ENCODE measurements around the gene COX14. TPM values are rescaled to one million over a fixed set of nuclear protein-coding genes. Genes with fewer than 3 reads are reported as not detected.

The COX14 gene
- total and polyA plus RNA-seq, 10 of the 15 experiments (the other 5 are each of a cell fraction or from before 2014, with no cell fraction given), result 44.6 to 361 (median 120) TPM

- TF ChIP-seq ZBTB11 (CRISPR knock-in tag; IDR thresholded peaks at IDR 0.05) (no peak), SREBF1 (IDR thresholded peaks at IDR 0.05; ENCODE audit: low read length) (no peak), IRF5 (IDR thresholded peaks at IDR 0.05; ENCODE audit: borderline replicate concordance) (no peak), ZBTB4 (CRISPR knock-in tag; IDR thresholded peaks at IDR 0.05) (no peak), MLLT1 (IDR thresholded peaks at IDR 0.05) (no peak), YBX1 (IDR thresholded peaks at IDR 0.05) (no peak), ZBTB33 (IDR thresholded peaks at IDR 0.05) (no peak), JUNB (IDR thresholded peaks at IDR 0.05) (0 out of 2 replicates have a peak, but pooled peaks have one; percentile 32), ZNF384 (IDR thresholded peaks at IDR 0.05; ENCODE audit: borderline replicate concordance, low read depth, low read length) (peak; percentile 42; the same call in 1 of the 2 replicates), SIN3A (IDR thresholded peaks at IDR 0.05; ENCODE audit: low read depth, low read length) (no peak), ZNF24 (IDR thresholded peaks at IDR 0.05) (no peak)
Measured at GRCh38 chr12:50129290-50129689, 17.3 kb downstream of the COX14 start (continued).
